IMR-90 (cell line): ENCODE measurements around the gene ITGA5. TPM values are rescaled to one million over a fixed set of nuclear protein-coding genes. Genes with fewer than 3 reads are reported as not detected.

Source experiments
- CHD1 ChIP-seq: IDR thresholded peaks from 2 replicates; pipeline ENCODE4 v1.6.1; 2012; ENCODE audit warnings: low read depth, low read length, improper control_type of control experiment
- RAD21 ChIP-seq: IDR thresholded peaks from 2 replicates; pipeline ENCODE4 v1.6.1; 2012; ENCODE audit warnings: low read length, improper control_type of control experiment
- polyA plus RNA-seq, 3 experiments: library from polyadenylated mRNA; depleted of rRNA; stranded (reverse); fragments of >200 nt; gene quantifications; 2 replicates each; pipeline ENCODE4 v1.2.3, GENCODE V29; 2012; ENCODE audit warnings: low replicate concordance in 1 of 3
- total RNA-seq: library from RNA; depleted of rRNA; stranded (reverse); fragments of >200 nt; gene quantifications from 2 replicates; pipeline ENCODE4 v1.2.3, GENCODE V29; 2012
- TF ChIP-seq, protein P1 (sequence below): fragments of 150-350 bp; IDR thresholded peaks from 2 replicates; pipeline ENCODE4 v1.6.1; 2017; ENCODE audit warnings: mild to moderate bottlenecking, antibody characterized with exemption, low read length, low read depth

Gene ITGA5
- total and polyA plus RNA-seq, 2 of the 4 experiments (the other 2 are of a cell fraction), result 159 to 259 TPM

DNA sequence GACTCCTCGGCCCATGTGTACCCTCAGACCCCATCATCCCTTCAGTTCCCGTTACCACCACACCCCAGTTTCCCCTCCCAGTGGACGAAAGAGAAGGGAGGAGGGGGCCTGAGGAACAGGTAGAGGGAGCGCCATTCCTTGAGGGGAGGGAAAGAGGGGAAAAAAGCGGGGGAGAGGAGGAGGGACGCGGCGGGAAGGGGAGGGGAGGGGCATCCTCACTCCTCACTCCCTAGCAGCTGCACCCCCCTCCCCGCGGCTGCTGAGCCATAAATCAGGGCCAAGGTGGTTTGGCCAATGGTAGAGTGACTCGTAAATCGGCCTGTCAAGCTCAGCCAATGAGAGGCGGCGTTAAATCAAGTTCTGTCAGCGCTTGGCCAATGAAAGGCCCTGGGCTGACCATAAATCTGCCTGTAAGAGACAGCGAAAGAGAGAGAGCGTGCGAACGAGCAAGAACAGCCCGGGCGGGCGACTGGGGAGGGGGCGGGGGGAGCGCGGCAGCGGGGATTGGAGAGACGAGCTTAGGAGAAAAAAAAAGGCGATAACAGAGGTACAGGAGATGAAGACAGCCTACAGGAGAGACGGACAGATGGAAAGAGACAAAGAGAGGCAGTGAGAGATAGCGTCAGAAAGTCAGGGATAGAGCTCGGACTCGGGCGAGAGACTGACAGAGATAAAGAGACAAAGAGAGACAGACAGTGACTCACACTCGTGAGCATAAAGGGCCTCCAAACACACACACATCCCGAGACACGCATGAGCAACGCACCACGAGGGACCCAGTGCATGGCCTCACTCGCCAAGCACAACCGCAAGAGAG is 59.9 kb downstream of the ITGA5 start (continued):
- TF ChIP-seq, protein P1, sequence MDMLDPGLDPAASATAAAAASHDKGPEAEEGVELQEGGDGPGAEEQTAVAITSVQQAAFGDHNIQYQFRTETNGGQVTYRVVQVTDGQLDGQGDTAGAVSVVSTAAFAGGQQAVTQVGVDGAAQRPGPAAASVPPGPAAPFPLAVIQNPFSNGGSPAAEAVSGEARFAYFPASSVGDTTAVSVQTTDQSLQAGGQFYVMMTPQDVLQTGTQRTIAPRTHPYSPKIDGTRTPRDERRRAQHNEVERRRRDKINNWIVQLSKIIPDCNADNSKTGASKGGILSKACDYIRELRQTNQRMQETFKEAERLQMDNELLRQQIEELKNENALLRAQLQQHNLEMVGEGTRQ, result peak; percentile 80
- TF ChIP-seq CHD1 (no peak), RAD21 (no peak)
